H9 (cell line): ENCODE results near the gene NEK6. TPM values are rescaled to one million over a fixed set of nuclear protein-coding genes. Genes with fewer than 3 reads are reported as not detected.
A peak's percentile ranks its signal among the peaks of the same experiment; 100 is the strongest.

Source experiments
- DNase-seq: peaks from one replicate; pipeline ENCODE4 v3.0.0-alpha.2; 2017
- H2AFZ ChIP-seq: one replicate; pipeline ENCODE4 v1.6.1; 2013; ENCODE audit warnings: mild to moderate bottlenecking, low read length, control low read depth, moderate library complexity
- H2AK5ac ChIP-seq: 2 replicates; pipeline ENCODE4 v1.6.1; 2013; ENCODE audit warnings: low read length, control low read depth, mixed read lengths; ENCODE audit not compliant: insufficient read length
- H2BK120ac ChIP-seq: one replicate; pipeline ENCODE4 v1.6.1; 2013; ENCODE audit warnings: low read depth, mild to moderate bottlenecking, low read length, control low read depth, inconsistent platforms; ENCODE audit not compliant: poor library complexity, severe bottlenecking
- H2BK12ac ChIP-seq: 2 replicates; pipeline ENCODE4 v1.6.1; 2013; ENCODE audit warnings: low read length, control low read depth, mixed read lengths, low read depth; ENCODE audit not compliant: insufficient read length
- H2BK15ac ChIP-seq: 2 replicates; pipeline ENCODE4 v1.6.1; 2013; ENCODE audit warnings: low read depth, low read length, control low read depth
- H2BK20ac ChIP-seq: one replicate; pipeline ENCODE4 v1.6.1; 2013; ENCODE audit warnings: low read depth, mild to moderate bottlenecking, low read length, control low read depth, inconsistent platforms; ENCODE audit not compliant: poor library complexity, severe bottlenecking
- H2BK5ac ChIP-seq: 2 replicates; pipeline ENCODE4 v1.6.1; 2013; ENCODE audit warnings: low read length, control low read depth, mixed read lengths; ENCODE audit not compliant: insufficient read length
- H3K14ac ChIP-seq: 2 replicates; pipeline ENCODE4 v1.6.1; 2013; ENCODE audit warnings: low read length, control low read depth; ENCODE audit not compliant: insufficient read depth
- H3K18ac ChIP-seq: 2 replicates; pipeline ENCODE4 v1.6.1; 2013; ENCODE audit warnings: low read depth, mild to moderate bottlenecking, mixed read lengths, low read length, control low read depth; ENCODE audit not compliant: insufficient read length
- H3K23ac ChIP-seq: 2 replicates; pipeline ENCODE4 v1.6.1; 2013; ENCODE audit warnings: low read length, control low read depth, mixed read lengths, low read depth; ENCODE audit not compliant: insufficient read length
- H3K23me2 ChIP-seq: 2 replicates; pipeline ENCODE4 v1.6.1; 2013; ENCODE audit warnings: low read depth, mild to moderate bottlenecking, mixed read lengths, low read length, control low read depth; ENCODE audit not compliant: insufficient read length, poor library complexity, severe bottlenecking
- H3K27ac ChIP-seq: 2 replicates; pipeline ENCODE4 v1.5.1; 2013; ENCODE audit warnings: low read length, control low read depth, mixed read lengths, low read depth; ENCODE audit not compliant: insufficient read length
- H3K27me3 ChIP-seq: 2 replicates; pipeline ENCODE4 v1.6.1; 2013; ENCODE audit warnings: low read length, control low read depth, inconsistent platforms; ENCODE audit not compliant: insufficient read depth
- H3K4ac ChIP-seq: 2 replicates; pipeline ENCODE4 v1.6.1; 2013; ENCODE audit warnings: low read depth, mild to moderate bottlenecking, control low read depth, inconsistent platforms, low read length, moderate library complexity
- H3K4me1 ChIP-seq: 2 replicates; pipeline ENCODE4 v1.6.1; 2013; ENCODE audit warnings: low read length, control low read depth, inconsistent platforms; ENCODE audit not compliant: insufficient read depth
- H3K4me2 ChIP-seq: 2 replicates; pipeline ENCODE4 v1.6.1; 2013; ENCODE audit warnings: low read length, control low read depth, mixed read lengths; ENCODE audit not compliant: insufficient read length, insufficient read depth
- H3K56ac ChIP-seq: 2 replicates; pipeline ENCODE4 v1.6.1; 2013; ENCODE audit warnings: low read depth, mild to moderate bottlenecking, mixed read lengths, low read length, control low read depth; ENCODE audit not compliant: insufficient read length
- H3K79me1 ChIP-seq: 2 replicates; pipeline ENCODE4 v1.6.1; 2013; ENCODE audit warnings: low read depth, mild to moderate bottlenecking, moderate library complexity, low read length, control low read depth, inconsistent platforms; ENCODE audit not compliant: insufficient read depth, poor library complexity, severe bottlenecking
- H3K79me2 ChIP-seq: 2 replicates; pipeline ENCODE4 v1.6.1; 2013; ENCODE audit warnings: low read length, control low read depth, inconsistent platforms; ENCODE audit not compliant: insufficient read depth
- H3K9ac ChIP-seq: 2 replicates; pipeline ENCODE4 v1.6.1; 2013; ENCODE audit warnings: low read length, control low read depth, mixed read lengths; ENCODE audit not compliant: insufficient read length; ENCODE audit errors: extremely low read depth
- H3K9me3 ChIP-seq: one replicate; pipeline ENCODE4 v1.6.1; 2013; ENCODE audit warnings: low read depth, low read length, inconsistent platforms; ENCODE audit not compliant: control insufficient read depth
- H3T11ph ChIP-seq: one replicate; pipeline ENCODE4 v1.6.1; 2013; ENCODE audit warnings: mild to moderate bottlenecking, low read length, control low read depth, inconsistent platforms
- H4K20me1 ChIP-seq: one replicate; pipeline ENCODE4 v1.6.1; 2013; ENCODE audit not compliant: control insufficient read depth, insufficient read length, insufficient read depth
- H4K5ac ChIP-seq: 2 replicates; pipeline ENCODE4 v1.6.1; 2013; ENCODE audit warnings: low read depth, mild to moderate bottlenecking, mixed read lengths, low read length, control low read depth; ENCODE audit not compliant: insufficient read length
- H4K8ac ChIP-seq: replicated peaks from 2 replicates; pipeline ENCODE4 v1.6.1; 2013; ENCODE audit warnings: low read length, control low read depth, mixed read lengths, low read depth; ENCODE audit not compliant: insufficient read length
- H4K91ac ChIP-seq: 2 replicates; pipeline ENCODE4 v1.6.1; 2013; ENCODE audit warnings: low read depth, mild to moderate bottlenecking, moderate library complexity, mixed read lengths, low read length, control low read depth; ENCODE audit not compliant: insufficient read length
- H3K27ac Mint-ChIP-seq, 3 experiments: 2 replicates in 2 of 3; 3 replicates in 1 of 3; pipeline ENCODE4 v1.8.0; 2020 to 2021; ENCODE audit warnings: mixed read lengths in 3 of 3, mild to moderate bottlenecking in 1 of 3, moderate library complexity in 1 of 3
- H3K27me3 Mint-ChIP-seq: 2 replicates; pipeline ENCODE4 v1.8.0; 2021; ENCODE audit warnings: low read depth, mild to moderate bottlenecking, moderate library complexity, mixed read lengths
- H3K36me3 Mint-ChIP-seq, 3 experiments: 2 replicates in 2 of 3; 3 replicates in 1 of 3; pipeline ENCODE4 v1.8.0; 2020 to 2021; ENCODE audit warnings: low read depth in 3 of 3, mixed read lengths in 3 of 3; ENCODE audit not compliant: insufficient read depth in 1 of 3
- H3K4me1 Mint-ChIP-seq, 2 experiments: 2 replicates each; pipeline ENCODE4 v1.8.0; 2020; ENCODE audit warnings: mixed read lengths in 2 of 2
- H3K4me3 Mint-ChIP-seq, 2 experiments: 2 replicates in 1 of 2; 3 replicates in 1 of 2; pipeline ENCODE4 v1.8.0; 2020 to 2021; ENCODE audit warnings: mild to moderate bottlenecking in 2 of 2, mixed read lengths in 2 of 2, moderate library complexity in 1 of 2
- H3K9me3 Mint-ChIP-seq, 2 experiments: 2 replicates in 1 of 2; 3 replicates in 1 of 2; pipeline ENCODE4 v1.8.0; 2020; ENCODE audit warnings: mild to moderate bottlenecking in 2 of 2, mixed read lengths in 2 of 2, moderate library complexity in 1 of 2
- WGBS: extraction: QIAGEN DNeasy Blood & Tissue Kit; methylation state at CpG from one replicate; pipeline ENCODE4 v1.1.7; 2013; ENCODE audit warnings: missing lambda C conversion rate, low lambda C conversion rate, mixed read lengths; ENCODE audit not compliant: insufficient read length; ENCODE audit errors: extremely low coverage; 5-methylcytosine and 5-hydroxymethylcytosine counted together
- total RNA-seq: library from RNA; stranded (reverse); gene quantifications from 2 replicates; pipeline ENCODE4 v1.2.1, GENCODE V29; 2021
- TF ChIP-seq, protein P1 (sequence below): fragments of 200-600 bp; sonication (generic); conservative IDR thresholded peaks from 3 replicates; pipeline ENCODE4 v1.8.0; 2021; ENCODE audit warnings: antibody characterized with exemption, mild to moderate bottlenecking

The NEK6 gene
- total RNA-seq, 1 experiment from 2014 or later = 14.3 TPM

DNA sequence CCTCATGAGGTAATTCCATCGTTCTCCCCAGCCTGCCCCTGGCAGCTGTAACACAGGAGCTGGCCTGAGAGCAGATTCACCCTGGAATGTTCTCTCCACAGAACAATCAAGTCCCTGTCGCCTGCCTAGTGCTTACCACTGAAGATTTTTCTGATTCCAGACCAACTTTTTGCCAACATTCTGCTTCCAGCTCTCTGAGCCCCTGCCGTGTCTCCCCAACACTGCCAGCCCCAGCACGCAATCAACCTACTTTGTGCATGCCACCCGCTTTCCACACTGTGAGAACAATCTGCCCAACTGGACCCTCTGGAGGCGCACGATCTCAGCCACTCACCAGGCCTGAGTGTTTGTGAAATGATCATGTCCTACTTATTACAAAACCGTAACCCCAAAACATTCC is 94.9 kb downstream of the NEK6 start:
- Histone ChIP-seq H3K4me2 (no peak overlapping the region), H2AK5ac (no peak overlapping the region), H4K91ac (no peak overlapping the region), H2BK120ac (no peak overlapping the region), H3K56ac (no peak overlapping the region), H4K5ac (no peak overlapping the region), H3K9ac (no peak overlapping the region), H3K14ac (no peak overlapping the region), H4K8ac (no peak overlapping the region), H3K27me3 (no peaks in the 10 kb centered on the region), H3T11ph (no peak overlapping the region), H3K23me2 (no peaks in the 10 kb centered on the region), H3K23ac (no peak overlapping the region), H3K9me3 (no peaks in the 10 kb centered on the region), H3K4me1 (no peaks in the 10 kb centered on the region), H3K79me2 (peaks cover 2% of the 10 kb centered on the region; the same call in 1 of the 2 replicates), H2BK12ac (no peak overlapping the region), H3K79me1 (no peaks in the 10 kb centered on the region), H2BK15ac (no peak overlapping the region), H2AFZ (no peak overlapping the region), H3K18ac (no peak overlapping the region), H2BK5ac (no peak overlapping the region), H4K20me1 (no peaks in the 10 kb centered on the region), H3K4ac (no peak overlapping the region), H2BK20ac (no peak overlapping the region), H3K27ac (no peak overlapping the region)
- Mint-ChIP-seq H3K4me3 (no peak overlapping the region), H3K9me3 (no peaks in the 10 kb centered on the region), H3K36me3 (peaks cover 22 to 62% (median 54%) of the 10 kb centered on the region in 3 experiments; a peak in 6 of 7 replicates), H3K4me1 (peaks cover under 1 to 15% of the 10 kb centered on the region in 2 experiments; a peak in 3 of 4 replicates), H3K27ac (peak overlapping the region in 2 of 3 experiments; percentile 48 to 62; a peak in 2 of 7 replicates), H3K27me3 (no peaks in the 10 kb centered on the region)
- no CpG with 5 or more reads among the region's 8 CpGs for WGBS
- DNase-seq = no peak
- TF ChIP-seq, protein P1, sequence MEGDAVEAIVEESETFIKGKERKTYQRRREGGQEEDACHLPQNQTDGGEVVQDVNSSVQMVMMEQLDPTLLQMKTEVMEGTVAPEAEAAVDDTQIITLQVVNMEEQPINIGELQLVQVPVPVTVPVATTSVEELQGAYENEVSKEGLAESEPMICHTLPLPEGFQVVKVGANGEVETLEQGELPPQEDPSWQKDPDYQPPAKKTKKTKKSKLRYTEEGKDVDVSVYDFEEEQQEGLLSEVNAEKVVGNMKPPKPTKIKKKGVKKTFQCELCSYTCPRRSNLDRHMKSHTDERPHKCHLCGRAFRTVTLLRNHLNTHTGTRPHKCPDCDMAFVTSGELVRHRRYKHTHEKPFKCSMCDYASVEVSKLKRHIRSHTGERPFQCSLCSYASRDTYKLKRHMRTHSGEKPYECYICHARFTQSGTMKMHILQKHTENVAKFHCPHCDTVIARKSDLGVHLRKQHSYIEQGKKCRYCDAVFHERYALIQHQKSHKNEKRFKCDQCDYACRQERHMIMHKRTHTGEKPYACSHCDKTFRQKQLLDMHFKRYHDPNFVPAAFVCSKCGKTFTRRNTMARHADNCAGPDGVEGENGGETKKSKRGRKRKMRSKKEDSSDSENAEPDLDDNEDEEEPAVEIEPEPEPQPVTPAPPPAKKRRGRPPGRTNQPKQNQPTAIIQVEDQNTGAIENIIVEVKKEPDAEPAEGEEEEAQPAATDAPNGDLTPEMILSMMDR = no peak
